HL-60 (cell line): ENCODE measurements around the gene ATP8A1.

Source experiments
- DNase-seq, 2 experiments: peaks; one replicate each; pipeline ENCODE4 v3.0.0-alpha.2; 2010 to 2020; ENCODE audit warnings: low read depth in 1 of 2, low spot score in 1 of 2
- H3K27ac ChIP-seq: fragments of 250-450 bp; sonication (Bioruptor Pico); replicated peaks from 2 replicates; pipeline ENCODE4 v1.5.1; 2020; ENCODE audit warnings: mild to moderate bottlenecking, moderate library complexity
- H3K27me3 ChIP-seq: fragments of 250-450 bp; sonication (Bioruptor Pico); 2 replicates; pipeline ENCODE4 v1.5.1; 2021; ENCODE audit warnings: mild to moderate bottlenecking, moderate library complexity; ENCODE audit not compliant: insufficient read depth, poor library complexity, severe bottlenecking
- H3K4me3 ChIP-seq: replicated peaks from 2 replicates; pipeline ENCODE4 v1.5.1; 2011; ENCODE audit warnings: mild to moderate bottlenecking, control low read depth, low read length; ENCODE audit not compliant: insufficient read depth
- CTCF ChIP-seq: IDR thresholded peaks from one replicate; pipeline ENCODE4 v1.5.1; 2011; ENCODE audit warnings: low read length, control low read depth, inconsistent platforms; ENCODE audit not compliant: insufficient read depth
- GABPA ChIP-seq: IDR thresholded peaks from 2 replicates; pipeline ENCODE4 v1.6.1; 2012; ENCODE audit warnings: low read depth
- POLR2AphosphoS5 ChIP-seq: IDR thresholded peaks from 2 replicates; pipeline ENCODE4 v1.6.1; 2012; ENCODE audit warnings: low read depth
- REST ChIP-seq: IDR thresholded peaks from 2 replicates; pipeline ENCODE4 v1.6.1; 2012; ENCODE audit warnings: low read depth; ENCODE audit not compliant: insufficient replicate concordance
- SPI1 ChIP-seq: IDR thresholded peaks from 2 replicates; pipeline ENCODE4 v1.6.1; 2012; ENCODE audit warnings: low read depth, mild to moderate bottlenecking, borderline replicate concordance

ATP8A1 gene

GRCh38 chr4:42483426-42484379 lies 173.2 kb downstream of the ATP8A1 start:
- Histone ChIP-seq H3K27ac (no peak overlapping the region), H3K4me3 (no peak overlapping the region), H3K27me3 (no peaks in the 10 kb centered on the region)
- TF ChIP-seq REST (no peak), CTCF (no peak), SPI1 (no peak), POLR2AphosphoS5 (no peak), GABPA (no peak)
- DNase-seq: no peak

- DNase-seq: no peak
- TF ChIP-seq SPI1 (no peak), REST (no peak), CTCF (no peak)
- H3K27ac ChIP-seq: no peak overlapping the region
These were observed 174.2 kb downstream of the ATP8A1 start for GRCh38 chr4:42482516-42483327.

GRCh38 chr4:42480717-42481116 lies 176.2 kb downstream of the ATP8A1 start:
- no peak overlapping the region for H3K4me3 ChIP-seq
- no peak overlapping the region for H3K27ac ChIP-seq
- DNase-seq: no peak
- TF ChIP-seq CTCF (no peak), SPI1 (no peak), POLR2AphosphoS5 (no peak), REST (no peak), GABPA (no peak)
- H3K27me3 ChIP-seq: no peaks in the 10 kb centered on the region

More at GRCh38 chr4:42482516-42483327, 174.2 kb downstream of the ATP8A1 start:
- no peak overlapping the region for H3K4me3 ChIP-seq
- H3K27me3 ChIP-seq: no peaks in the 10 kb centered on the region
